ENCODE results near the gene ROBO3. TPM values are rescaled to one million over a fixed set of nuclear protein-coding genes. Genes with fewer than 3 reads are reported as not detected.

Gene ROBO3
- total and polyA plus RNA-seq, 12 donors: 1.7 to 87.4 (median 19.1) TPM

DNA sequence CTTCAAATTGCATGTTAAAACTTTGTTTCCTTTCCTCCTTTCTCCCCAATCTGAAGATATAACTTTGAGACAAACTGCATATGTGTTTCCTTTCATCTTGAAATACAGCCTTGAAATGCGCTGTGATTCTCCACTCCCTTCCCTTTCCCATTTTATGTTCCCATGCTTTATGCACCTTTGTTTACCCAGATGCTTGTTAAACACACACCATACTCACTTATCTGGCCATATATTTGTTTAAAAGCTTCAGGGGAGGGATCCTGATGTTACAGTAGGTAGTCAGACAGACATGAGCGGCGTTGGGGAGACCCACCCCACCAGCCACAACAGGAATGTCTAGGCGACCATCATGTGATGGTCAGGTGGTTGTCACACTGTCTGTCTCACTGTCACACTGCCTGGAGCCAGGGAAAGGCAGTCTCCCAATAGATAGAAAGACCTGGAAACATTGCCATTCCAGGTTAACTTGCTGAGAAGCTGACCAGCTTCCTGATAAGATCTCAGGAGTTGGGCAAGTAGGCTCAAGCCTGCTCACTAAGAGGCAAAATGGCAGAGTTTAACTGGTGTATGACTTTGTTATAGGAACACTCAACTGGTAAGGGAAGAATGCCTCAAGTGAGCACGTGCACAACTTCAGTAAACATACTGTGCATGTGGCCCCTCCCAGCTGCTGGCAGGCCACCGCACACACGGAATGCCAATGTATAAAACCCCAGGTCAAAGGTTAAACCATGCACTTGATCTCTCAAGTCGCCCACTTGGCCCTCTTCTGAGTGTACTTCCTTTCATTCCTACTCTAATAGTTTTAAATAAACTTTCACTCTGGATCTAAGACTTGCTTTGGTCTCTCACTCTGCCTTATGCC, 41.5 kb upstream of the ROBO3 start:
- no peak for DNase-seq
- Histone ChIP-seq H3K36me3 (replicated peaks in 1 of 2) (no peaks in the 10 kb centered on the region), H3K4me1 (replicated peaks in 1 of 2) (no peaks in the 10 kb centered on the region), H3K9me3 (replicated peaks in 1 of 3) (no peaks in the 10 kb centered on the region), H3K4me3 (no peak overlapping the region), H3K27me3 (peaks cover 9% of the 10 kb centered on the region), H3K27ac (no peak overlapping the region)
- TF ChIP-seq POLR2A (IDR thresholded peaks at IDR 0.05): no peak
- TF ChIP-seq, protein P1, sequence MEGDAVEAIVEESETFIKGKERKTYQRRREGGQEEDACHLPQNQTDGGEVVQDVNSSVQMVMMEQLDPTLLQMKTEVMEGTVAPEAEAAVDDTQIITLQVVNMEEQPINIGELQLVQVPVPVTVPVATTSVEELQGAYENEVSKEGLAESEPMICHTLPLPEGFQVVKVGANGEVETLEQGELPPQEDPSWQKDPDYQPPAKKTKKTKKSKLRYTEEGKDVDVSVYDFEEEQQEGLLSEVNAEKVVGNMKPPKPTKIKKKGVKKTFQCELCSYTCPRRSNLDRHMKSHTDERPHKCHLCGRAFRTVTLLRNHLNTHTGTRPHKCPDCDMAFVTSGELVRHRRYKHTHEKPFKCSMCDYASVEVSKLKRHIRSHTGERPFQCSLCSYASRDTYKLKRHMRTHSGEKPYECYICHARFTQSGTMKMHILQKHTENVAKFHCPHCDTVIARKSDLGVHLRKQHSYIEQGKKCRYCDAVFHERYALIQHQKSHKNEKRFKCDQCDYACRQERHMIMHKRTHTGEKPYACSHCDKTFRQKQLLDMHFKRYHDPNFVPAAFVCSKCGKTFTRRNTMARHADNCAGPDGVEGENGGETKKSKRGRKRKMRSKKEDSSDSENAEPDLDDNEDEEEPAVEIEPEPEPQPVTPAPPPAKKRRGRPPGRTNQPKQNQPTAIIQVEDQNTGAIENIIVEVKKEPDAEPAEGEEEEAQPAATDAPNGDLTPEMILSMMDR (IDR thresholded peaks at IDR 0.05): no peak
- intact Hi-C loops (cut with DNase I): no loop called here
- 61 to 72% (median 69%) methylated on average over 8 of the region's 8 CpGs for WGBS, 4 donors

DNA sequence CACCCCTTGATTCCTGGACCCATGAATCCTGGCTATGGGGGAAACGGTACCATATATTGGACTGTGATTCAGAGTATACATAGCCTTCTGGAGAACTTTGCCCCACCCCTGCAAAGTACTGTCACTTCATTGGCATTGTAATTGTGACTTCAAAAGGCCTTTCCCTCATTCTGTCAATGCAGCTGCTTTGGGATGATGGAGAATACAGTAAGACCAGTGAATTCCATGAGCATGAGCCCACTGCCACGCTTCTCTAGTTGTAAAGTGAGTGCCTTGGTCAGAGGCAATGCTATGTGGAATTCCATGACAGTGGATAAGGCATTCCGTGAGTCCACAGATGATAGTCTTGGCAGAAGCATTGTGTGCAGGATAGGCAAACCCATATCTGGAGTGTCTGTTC, 39.4 kb upstream of the ROBO3 start:
- no peak for DNase-seq
- Histone ChIP-seq H3K9me3 (replicated peaks in 1 of 3) (no peaks in the 10 kb centered on the region), H3K4me1 (replicated peaks in 1 of 2) (no peaks in the 10 kb centered on the region), H3K4me3 (no peak overlapping the region), H3K36me3 (replicated peaks in 1 of 2) (no peaks in the 10 kb centered on the region), H3K27me3 (peaks cover 8% of the 10 kb centered on the region), H3K27ac (no peak overlapping the region)
- TF ChIP-seq, protein P1 (IDR thresholded peaks at IDR 0.05): no peak
- TF ChIP-seq POLR2A (IDR thresholded peaks at IDR 0.05): no peak
- intact Hi-C loops (cut with DNase I): no loop called here
- WGBS, 4 donors: 47 to 82% (median 62%) methylated on average over 3 of the region's 3 CpGs

DNA sequence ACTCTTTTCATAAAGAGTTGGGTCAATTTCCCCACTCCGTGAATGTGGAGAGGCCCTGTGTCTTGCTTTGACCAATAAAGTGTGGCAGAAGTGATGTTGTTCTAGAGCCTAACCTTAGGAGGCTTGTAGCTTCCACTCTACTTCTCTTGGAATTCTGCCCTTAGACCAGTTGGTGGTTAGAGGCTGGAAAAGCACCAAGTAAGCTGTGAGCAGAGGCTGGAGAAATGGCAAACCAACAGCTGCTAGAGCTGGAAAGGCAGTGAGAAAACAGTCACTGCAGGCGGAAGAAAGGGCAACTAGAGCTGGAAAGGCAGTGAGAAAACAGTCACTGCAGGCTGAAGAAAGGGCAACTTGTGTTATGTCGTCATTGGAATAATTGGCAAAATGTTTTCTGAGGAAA, 35.2 kb upstream of the ROBO3 start:
- peaks cover 10% of the 10 kb centered on the region for H3K27me3 ChIP-seq
- TF ChIP-seq, protein P1 (IDR thresholded peaks at IDR 0.05): no peak
- WGBS, 4 donors: 69 to 80% (median 75%) methylated on average over 3 of the region's 3 CpGs

DNA sequence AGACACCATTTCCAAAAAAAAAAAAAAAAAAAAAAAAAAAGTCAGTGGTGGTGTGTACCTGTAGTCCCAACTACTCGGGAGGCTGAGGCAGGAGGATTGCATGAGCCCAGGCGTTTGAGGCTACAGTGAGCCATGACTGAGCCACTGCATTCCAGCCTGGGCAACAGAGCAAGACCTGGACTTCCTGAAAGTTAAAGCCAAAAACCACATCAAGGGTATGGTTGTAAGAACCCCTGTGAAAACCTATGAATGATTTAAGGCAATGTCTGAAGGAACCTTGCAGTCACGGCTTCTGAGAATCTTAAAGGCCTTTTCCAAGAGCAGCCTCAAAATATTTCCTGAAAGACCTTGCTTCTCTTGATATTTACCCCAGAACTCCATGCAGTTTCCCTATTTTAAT, 34.5 kb upstream of the ROBO3 start:
- Histone ChIP-seq H3K4me1 (replicated peaks in 1 of 2) (no peaks in the 10 kb centered on the region), H3K36me3 (replicated peaks in 1 of 2) (no peaks in the 10 kb centered on the region), H3K9me3 (replicated peaks in 1 of 3) (no peaks in the 10 kb centered on the region), H3K27ac (no peak overlapping the region), H3K27me3 (peaks cover 10% of the 10 kb centered on the region), H3K4me3 (no peak overlapping the region)
- TF ChIP-seq POLR2A (IDR thresholded peaks at IDR 0.05): no peak
- TF ChIP-seq, protein P1 (IDR thresholded peaks at IDR 0.05): no peak
- intact Hi-C loops (cut with DNase I): no loop called here
- DNase-seq: no peak
- 78 to 84% (median 80%) methylated on average over 3 of the region's 3 CpGs for WGBS, 4 donors

More for the DNA sequence above, 35.2 kb upstream of the ROBO3 start:
- Histone ChIP-seq H3K27ac (no peak overlapping the region), H3K4me3 (no peak overlapping the region), H3K9me3 (replicated peaks in 1 of 3) (no peaks in the 10 kb centered on the region), H3K4me1 (replicated peaks in 1 of 2) (no peaks in the 10 kb centered on the region), H3K36me3 (replicated peaks in 1 of 2) (no peaks in the 10 kb centered on the region)
- no peak for DNase-seq
- intact Hi-C loops (cut with DNase I): no loop called here
